ENCODE data around the gene ZBTB16. TPM values are rescaled to one million over a fixed set of nuclear protein-coding genes. Genes with fewer than 3 reads are reported as not detected.

ZBTB16 gene
- polyA plus RNA-seq, 5 donors: 3.1 to 9.9 (median 6.7) TPM

GRCh38 chr11:114082415-114082748 is 22.9 kb downstream of the ZBTB16 start:
- DNase-seq: no peak

GRCh38 chr11:114082767-114083181 is 23.3 kb downstream of the ZBTB16 start:
- no peak for DNase-seq

DNA sequence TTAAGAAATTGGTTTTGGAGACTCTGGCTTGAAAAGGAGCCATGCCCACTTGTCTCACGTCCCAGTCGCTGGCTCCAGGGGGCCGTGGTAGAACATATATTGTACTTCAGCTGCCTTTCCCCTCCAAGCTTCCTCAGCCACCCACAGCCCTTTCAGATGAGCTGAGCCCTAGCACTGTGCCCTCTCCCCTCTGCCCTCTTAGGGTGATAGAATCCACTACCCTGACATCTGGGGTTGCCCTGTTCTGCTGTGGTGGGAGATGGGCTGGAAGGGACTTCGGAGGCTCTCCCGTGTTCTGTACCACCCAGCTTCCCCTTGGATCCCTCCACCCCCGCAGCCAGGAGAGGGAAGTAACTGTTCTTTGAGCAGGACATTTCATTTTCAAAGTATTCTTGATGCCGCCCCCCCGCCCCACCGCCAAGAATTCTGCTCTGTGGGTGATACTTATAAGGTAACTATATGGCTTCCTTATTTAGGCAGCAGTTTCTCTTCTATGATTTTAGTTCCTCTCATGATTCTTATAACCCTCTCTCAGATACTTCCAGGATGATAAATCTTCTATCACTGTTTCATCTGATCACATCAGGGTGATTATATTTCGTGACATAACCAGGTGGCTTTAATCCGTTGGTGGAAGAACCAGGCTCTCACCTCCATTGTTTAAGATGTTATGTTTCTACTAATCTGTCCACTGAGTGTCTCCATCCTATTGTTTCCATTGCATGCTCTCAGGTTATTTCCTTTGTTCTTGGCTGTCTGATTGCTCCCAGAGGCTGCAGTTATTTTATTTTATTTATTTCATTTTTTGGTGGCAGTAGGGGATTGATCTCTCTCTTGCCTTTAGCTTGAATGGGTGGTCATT is 24.1 kb downstream of the ZBTB16 start:
- DNase-seq: no peak

DNA sequence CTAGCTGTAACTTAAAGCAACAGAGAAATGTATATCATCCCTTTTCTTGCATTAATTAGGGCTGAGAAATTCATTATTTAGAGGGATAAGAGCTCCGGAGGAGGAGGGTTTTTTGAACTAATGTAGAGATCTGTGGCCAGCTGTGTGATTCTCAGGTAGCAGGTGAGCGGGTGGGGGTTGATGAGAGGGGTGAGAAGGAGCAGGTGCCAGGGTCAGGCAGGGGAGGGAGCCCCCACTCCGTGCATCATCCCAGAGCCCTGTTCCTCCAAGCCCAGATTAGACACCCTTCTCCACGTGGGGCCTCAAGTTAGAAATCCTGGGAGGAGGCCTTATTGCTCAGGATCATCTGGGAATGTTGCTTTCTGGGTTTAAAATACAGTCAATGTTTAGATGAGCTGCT is 24.9 kb downstream of the ZBTB16 start:
- DNase-seq: no peak

DNA sequence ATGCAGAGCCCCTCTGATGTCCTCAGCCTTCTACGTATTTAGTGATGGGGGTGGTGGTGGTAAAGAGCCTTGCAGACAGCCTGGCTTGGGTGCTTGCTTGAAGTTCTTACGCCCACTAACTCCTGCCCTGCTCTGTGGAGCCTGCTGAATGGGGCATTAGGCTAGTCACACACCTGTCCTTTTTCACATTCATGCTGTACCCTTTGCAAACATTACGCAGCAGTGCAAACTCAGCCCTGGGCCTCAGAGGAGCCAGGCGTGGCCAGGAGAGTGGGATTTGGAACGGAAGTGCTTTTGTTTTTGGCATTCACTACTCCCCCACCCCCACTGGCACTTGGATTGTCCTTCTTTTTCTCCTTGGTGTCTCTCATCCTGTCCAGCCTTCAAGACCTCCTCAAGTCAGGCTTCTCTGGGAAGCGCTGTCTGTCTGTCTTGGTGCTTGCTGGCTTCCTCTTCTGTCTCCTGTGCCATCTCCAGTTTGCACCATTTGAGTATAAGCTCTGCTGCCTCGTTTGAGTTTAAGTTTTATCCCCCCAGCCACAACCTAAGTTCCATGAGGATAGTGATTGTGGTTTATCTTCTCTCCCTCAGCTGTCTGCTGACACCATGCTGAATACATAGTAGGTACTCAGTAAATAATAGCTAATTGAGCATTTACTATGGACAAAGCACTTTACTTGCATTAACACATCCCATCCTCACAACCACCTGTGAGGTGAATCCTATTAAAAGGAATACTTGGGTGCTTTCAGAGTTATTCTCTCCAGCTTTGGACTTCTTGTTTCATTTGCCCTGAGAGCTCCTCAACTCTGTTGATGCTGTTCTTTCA is 26.7 kb downstream of the ZBTB16 start:
- no peak for DNase-seq

DNA sequence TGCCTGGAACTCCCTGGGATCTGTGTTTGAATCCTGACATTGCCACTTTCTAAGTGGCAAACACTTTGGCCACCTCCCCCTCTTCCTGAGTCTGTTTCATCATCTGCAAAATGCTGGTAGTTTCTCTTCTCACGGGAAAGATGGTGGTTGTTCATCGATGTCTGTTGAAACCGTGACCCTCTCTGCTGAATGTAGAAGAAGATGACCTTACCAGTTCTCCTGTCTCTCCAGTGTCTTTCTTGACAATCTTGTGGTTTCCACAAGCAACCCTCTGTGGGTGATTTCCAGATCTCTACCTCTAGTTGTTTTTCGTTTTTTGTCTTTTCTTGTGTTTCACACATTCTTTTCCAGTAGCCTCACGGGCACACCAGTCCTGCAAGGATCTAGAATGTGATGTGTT is 27.5 kb downstream of the ZBTB16 start:
- no peak for DNase-seq

DNA sequence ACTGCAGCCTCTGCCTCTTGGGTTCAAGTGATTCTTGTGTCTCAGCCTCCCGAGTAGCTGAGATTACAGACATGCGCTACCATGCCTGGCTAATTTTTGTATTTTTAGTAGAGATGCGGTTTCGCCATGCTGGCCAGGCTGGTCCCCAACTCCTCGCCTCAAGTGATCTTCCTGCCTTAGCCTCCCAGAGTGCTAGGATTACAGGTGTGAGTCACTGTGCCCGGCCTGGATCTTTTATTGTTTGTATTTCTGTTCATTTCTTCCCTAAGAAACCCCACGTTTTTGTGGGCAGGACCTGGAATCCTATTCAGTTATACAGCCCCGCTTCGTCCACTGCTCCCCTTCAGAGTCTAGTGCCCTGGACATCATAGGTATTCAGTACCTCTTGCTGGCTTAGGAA is 28.7 kb downstream of the ZBTB16 start:
- DNase-seq: no peak

GRCh38 chr11:114088836-114089235 is 29.3 kb downstream of the ZBTB16 start:
- DNase-seq: no peak

- DNase-seq: no peak
These were observed 30.2 kb downstream of the ZBTB16 start for GRCh38 chr11:114089748-114090147.

DNA sequence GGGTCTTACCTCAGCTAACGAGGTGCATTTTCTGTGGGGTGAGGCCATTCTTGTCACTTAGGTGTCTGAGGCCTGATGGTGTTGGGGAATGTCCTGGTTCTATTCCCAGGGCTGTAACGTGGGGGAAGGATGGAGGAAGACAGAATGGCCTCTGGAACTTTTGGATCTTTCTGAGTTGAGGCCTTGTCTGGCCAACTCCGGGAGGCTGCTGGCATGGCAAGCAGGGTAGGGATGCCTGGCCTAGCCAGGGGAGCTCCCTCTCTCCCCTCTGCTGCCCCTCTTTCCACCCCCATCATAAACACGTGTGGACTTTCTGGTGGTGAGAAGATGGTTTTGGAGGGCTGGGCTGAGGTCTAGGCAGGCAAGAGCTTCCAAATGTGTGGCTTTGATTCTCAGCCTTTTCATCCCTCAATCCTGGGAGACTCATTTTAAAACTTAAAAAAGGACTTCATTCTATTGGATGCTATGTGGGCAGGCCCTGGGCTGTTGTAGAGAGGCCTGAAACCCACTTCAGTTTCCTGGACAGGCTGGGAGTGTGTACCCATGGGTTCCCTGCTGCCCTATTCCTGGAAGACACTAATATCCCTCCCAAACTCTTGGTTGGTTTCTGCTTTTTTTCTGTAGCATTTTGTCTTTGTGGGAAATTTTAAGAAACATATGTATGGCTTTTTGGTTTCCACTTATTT is 30.9 kb downstream of the ZBTB16 start:
- DNase-seq: no peak

GRCh38 chr11:114090976-114091375 is 31.5 kb downstream of the ZBTB16 start:
- DNase-seq: no peak

GRCh38 chr11:114091516-114092397 is 32.2 kb downstream of the ZBTB16 start:
- no peak for DNase-seq

- DNase-seq: no peak
These were observed 33.0 kb downstream of the ZBTB16 start for GRCh38 chr11:114092478-114092877.

DNA sequence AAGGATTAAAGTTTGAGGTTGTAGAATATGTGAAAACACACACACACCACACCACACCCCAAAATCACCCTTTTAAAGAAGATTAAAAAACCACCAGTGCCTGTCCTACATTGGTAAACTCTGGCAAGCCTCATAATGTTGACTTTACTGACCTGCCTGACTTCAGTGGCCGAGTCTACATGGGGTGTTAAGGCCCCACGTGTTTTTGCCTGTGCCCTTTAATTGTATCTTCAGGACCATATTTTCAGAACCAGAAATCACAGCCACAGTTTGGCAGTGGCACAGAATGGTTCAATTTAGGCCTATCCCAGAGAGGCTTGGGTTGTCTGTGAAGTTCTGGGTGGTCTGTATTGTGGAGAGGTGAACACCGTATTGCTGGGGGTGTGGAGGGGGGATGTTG is 33.4 kb downstream of the ZBTB16 start:
- no peak for DNase-seq

- DNase-seq: no peak
These were observed 35.0 kb downstream of the ZBTB16 start for GRCh38 chr11:114094516-114094915.

GRCh38 chr11:114095899-114096298 is 36.4 kb downstream of the ZBTB16 start:
- no peak for DNase-seq

DNA sequence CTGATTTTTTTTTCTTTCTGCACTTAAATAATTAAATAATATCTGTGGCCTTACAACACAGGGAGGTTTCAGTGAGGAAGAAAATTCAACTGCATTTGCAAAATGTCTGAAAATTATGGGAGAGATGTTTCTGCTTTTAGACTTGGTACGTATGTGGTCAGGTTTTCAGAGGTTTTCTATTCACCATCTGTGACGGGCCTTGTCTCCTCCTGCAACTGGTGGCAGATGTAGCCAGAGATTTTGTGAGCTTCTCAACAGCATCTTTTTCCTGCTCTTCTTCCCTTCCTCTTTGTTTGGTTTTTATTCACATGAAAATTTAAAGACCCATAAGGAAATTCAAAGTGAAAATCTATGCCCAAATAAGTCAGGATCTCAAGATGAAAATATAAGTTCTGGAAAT is 38.3 kb downstream of the ZBTB16 start:
- DNase-seq: no peak

DNA sequence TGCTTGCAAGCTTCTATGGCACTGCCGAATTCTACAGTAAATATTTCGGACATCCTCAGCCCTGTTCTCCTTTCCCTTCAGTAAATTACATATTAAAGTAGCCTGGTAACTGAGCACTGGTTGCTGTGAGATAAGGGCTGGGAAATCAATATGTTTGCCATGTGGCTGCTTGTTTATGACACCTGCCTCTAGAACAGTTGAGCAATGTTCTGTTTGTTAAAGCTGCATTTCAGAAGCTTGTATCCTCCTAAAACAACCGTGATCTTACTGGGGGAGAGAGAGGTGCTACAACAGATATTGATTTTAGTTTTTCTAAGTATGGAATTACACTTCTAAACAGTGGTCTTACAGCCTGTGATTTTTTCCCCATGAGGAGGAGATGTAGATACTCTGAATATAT is 39.4 kb downstream of the ZBTB16 start:
- no peak for DNase-seq

GRCh38 chr11:114099392-114100178 is 40.1 kb downstream of the ZBTB16 start:
- DNase-seq: no peak
